ENCODE data around the gene SEC63.

GRCh38 chr6:107877968-107878367 lies 80.0 kb downstream of the SEC63 start:
- no peak for TF ChIP-seq ATF2 (CRISPR knock-in tag; IDR thresholded peaks at IDR 0.05; ENCODE audit: borderline replicate concordance, low read depth)
- TF ChIP-seq CTCF (IDR thresholded peaks at IDR 0.05), result no peak
- no peak for TF ChIP-seq USF1 (CRISPR knock-in tag; IDR thresholded peaks at IDR 0.05)
- no peak for TF ChIP-seq MYBL2 (CRISPR knock-in tag; IDR thresholded peaks at IDR 0.05)
